LNCaP clone FGC (cell line): Measurements from ENCODE around the gene ATP2C2.

Source experiments
- DNase-seq: peaks from one replicate; pipeline ENCODE4 v3.0.0-alpha.2; 2011; ENCODE audit warnings: low read depth
- H3K4me3 ChIP-seq: 2 replicates; pipeline ENCODE4 v1.5.1; 2011; ENCODE audit warnings: mild to moderate bottlenecking, low read depth, low read length, control low read depth
- TF ChIP-seq, protein P1 (sequence below): IDR thresholded peaks from 2 replicates; pipeline ENCODE4 v1.5.1; 2012; ENCODE audit warnings: mild to moderate bottlenecking; ENCODE audit not compliant: control insufficient read depth, insufficient read depth; ENCODE audit errors: extremely low read depth

Gene ATP2C2

GRCh38 chr16:84460406-84461028, 92.2 kb downstream of the ATP2C2 start:
- no peak overlapping the region for H3K4me3 ChIP-seq
- TF ChIP-seq, protein P1, sequence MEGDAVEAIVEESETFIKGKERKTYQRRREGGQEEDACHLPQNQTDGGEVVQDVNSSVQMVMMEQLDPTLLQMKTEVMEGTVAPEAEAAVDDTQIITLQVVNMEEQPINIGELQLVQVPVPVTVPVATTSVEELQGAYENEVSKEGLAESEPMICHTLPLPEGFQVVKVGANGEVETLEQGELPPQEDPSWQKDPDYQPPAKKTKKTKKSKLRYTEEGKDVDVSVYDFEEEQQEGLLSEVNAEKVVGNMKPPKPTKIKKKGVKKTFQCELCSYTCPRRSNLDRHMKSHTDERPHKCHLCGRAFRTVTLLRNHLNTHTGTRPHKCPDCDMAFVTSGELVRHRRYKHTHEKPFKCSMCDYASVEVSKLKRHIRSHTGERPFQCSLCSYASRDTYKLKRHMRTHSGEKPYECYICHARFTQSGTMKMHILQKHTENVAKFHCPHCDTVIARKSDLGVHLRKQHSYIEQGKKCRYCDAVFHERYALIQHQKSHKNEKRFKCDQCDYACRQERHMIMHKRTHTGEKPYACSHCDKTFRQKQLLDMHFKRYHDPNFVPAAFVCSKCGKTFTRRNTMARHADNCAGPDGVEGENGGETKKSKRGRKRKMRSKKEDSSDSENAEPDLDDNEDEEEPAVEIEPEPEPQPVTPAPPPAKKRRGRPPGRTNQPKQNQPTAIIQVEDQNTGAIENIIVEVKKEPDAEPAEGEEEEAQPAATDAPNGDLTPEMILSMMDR = no peak
- DNase-seq = no peak

DNA sequence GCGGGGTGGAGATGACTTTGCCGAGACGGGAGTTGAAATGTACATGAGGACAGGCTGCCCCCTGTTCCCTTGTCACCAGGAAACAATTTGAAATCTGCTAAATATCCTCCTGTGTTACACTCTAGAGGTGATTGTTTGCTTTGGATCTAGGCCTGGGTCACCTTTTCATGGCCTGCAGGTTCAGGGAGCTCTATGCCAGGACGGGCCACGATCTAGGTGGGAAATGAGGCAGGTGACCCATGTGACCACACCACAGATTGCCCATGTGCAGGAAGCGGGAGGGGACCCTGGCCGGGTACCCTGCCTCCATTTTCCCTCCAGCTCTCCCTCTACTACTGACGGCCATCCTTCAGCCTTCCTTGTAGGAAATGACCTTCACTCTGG, 92.7 kb downstream of the ATP2C2 start:
- DNase-seq = no peak
- no peak overlapping the region for H3K4me3 ChIP-seq
- TF ChIP-seq, protein P1 = no peak

- DNase-seq = no peak
- H3K4me3 ChIP-seq = no peak overlapping the region
- TF ChIP-seq, protein P1 = no peak
These were observed 93.3 kb downstream of the ATP2C2 start for GRCh38 chr16:84461413-84462295.

GRCh38 chr16:84462296-84463210, 94.2 kb downstream of the ATP2C2 start:
- TF ChIP-seq, protein P1 = no peak
- no peak overlapping the region for H3K4me3 ChIP-seq
- DNase-seq = no peak

DNA sequence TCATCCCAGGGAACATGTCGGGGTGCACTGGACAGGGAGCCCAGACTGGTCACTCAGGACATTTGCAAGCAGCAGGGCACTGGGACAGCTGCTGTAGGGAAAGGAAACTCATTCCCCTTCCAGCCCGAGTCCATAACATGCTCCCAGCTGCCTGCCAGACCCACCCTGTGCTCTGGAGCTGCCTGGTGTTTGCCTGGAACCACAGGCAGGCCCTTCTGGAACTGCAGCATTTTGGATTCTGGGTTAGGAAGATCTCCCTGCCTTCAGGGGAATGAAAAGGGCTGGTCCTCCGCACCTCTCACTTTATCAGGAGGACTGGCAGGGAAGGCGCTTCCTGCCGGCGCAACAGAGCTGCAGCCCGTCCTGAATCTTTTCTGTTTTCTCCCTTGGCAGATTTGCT, 94.9 kb downstream of the ATP2C2 start:
- TF ChIP-seq, protein P1 = no peak
- DNase-seq = no peak
- H3K4me3 ChIP-seq = no peak overlapping the region

DNA sequence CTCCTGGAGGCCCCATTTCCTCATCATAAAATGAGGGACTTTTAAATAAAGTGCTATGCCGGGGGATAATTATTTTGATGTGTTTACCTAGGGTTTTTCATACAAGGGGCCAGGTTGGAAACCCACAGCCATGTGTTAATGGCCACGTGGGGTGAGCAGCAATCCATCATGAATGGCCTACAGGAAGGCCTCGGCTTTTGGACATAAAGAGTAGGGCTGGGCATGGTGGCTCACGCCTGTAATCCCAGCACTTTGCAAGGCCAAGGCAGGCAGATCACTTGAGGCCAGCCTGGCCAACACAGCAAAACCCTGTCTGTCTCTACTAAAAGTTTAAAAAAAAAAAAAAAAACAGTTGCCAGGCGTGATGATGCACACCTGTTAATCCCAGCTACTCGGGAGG, 95.8 kb downstream of the ATP2C2 start:
- H3K4me3 ChIP-seq = no peak overlapping the region
- no peak for DNase-seq
- TF ChIP-seq, protein P1 = no peak
